ENCODE results near the gene ADRA2B.

Gene ADRA2B

DNA sequence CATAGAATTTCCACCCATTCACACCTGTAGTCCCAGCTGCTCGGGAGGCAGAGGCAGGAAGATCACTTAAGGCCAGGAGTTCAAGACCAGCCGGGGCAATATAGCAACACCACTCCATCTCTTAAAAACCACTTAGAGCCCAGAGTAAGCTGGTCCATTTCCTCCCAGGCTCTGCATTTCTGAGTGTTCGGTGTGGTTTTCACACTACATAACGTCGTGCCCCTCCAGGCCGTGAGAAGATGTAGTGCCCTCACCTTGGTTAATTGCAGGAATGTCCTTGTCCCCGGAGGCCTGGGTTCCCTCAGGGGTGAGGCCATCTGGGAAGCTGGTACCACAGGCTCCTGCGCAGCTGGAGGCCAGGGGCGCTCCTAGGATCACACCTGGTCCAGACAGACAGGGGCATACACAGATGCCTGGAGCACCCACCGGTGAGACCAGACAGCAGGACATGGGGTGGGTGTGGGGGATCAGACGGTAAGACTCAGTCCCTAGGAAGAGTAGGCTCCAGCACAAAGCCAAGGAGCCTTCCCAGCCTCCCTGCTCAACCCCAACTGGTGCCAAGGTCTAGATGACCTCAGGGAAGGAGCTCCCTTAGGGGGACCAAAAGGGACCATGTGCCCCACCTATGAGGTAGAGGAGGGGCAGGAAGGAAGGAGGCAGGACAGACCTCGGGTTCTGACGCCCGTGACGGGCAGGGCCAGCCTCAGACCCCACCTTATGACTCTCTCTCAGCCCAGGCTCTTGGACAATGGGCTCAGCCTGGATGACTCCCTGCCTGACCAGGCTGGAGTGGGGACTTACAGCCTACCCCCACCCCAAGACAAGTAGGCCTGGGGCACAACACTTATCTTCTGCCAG lies 21.2 kb upstream of the ADRA2B start:
- DNase-seq: no peak

GRCh38 chr2:96136129-96136720 lies 19.9 kb upstream of the ADRA2B start:
- no peak for DNase-seq

GRCh38 chr2:96135621-96136020 lies 19.2 kb upstream of the ADRA2B start:
- no peak for DNase-seq

- DNase-seq: no peak
Observed at GRCh38 chr2:96135171-96135570, 18.8 kb upstream of the ADRA2B start.

DNA sequence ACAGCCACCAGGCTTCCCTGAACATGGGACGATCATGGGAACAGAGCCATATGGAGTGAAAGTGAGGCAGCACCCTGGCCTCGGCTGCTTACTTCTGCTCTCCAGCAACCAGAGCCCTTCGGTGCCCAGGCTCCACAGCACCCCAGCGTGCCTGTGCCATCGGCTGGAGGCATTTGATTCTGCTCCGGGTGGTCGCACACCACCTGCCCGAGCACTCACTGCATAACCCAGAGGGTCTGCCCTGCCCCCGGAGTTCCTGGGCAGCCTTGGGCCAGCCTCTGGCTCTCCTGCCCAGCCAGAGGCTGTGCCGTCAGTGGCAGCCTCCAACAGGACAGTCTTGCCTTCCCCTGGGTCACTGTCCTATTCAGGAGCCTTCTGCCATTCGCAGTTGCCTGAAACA lies 18.1 kb upstream of the ADRA2B start:
- DNase-seq: no peak

DNA sequence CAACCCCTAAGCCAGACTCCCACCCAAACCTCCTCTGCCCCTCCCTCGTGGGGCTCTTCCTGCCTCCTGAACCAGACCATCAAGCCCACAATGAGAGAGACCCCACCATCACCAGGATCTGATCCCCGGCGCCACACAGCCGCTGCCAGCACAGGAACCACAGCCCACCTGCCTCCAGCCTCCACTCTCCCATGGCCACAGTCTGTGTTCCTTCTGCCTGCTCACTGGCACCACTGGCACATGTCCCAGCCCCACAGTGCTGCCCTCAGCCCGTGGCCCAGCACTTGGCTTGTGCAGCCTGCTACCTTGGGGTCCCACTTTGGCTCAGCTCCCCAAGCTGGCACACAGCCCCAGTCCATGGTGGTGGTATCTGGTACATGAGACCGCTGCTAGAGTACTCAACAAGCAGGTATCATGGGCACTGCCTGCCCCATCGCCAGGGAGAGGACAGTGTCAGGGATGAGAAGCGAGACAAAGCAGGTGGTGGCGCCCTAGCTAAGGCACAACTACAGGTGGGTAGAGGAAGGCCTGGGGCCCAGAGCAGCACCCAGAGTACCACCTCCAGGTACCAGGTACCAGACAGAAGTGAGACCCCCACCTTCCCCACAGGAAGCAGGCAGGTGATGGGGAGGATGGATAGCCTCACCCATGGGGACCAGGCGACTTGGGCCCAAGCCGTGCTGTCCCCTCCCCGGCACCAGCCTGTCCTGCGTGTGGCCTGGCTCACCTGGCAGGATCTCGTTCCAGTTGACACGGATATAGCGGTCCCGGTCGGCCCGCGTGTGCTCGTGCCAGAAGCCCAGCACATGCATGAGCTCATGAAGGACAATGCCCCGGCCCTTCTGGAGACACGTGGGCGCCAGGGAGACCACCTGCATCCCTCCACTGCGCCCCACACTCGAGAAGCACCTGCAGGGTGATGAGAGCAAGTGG lies 15.7 kb upstream of the ADRA2B start:
- DNase-seq: no peak

DNA sequence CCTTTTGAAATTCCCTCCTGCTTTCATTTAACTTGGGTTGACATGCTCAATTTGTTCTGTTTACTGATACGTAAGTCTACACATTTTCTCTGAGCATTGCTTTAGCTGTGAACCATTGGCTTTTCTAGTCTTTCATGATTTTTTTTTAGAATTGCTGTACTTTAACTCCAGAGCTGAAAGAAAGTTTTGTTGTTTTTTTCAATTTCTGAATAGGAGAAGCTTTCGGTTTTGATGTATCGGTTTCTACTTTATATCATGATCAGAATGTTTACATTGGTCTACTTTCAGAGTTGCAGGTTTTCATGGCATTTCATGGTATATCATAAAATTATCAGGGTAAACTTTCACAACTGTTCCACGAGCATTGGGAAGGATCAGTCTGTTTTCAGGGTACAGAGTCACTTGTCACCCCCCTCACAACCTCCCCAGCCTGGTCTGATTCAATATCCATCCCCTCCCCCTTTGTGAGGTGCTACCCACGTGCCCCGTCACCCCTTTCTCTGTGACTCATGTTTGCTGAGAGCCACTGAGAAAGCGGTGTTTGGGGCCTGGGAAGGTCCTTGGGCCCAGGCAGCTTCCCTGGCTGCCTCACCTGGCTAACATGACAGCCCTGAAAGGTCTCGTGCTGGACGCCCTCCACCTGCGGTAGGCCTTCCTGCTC lies 14.9 kb upstream of the ADRA2B start:
- DNase-seq: no peak

DNA sequence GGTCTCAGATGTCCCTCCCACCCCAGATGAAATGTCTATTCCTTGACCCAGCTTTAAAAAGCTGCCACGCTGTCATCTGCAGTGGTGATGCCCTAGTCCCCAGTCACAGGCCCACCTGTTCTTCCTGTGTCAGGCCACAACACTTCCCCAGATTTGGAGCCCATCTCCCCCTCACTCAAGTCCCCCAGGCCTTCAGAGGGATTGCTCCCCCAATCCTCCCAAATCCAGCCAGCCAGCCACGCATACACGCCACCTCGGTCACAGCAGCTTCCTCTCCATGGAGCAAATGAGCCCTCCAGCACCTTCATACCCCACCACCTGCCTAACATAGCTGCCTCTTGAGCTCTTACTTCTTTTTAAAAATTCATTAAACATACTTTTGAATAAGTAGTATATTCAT lies 14.1 kb upstream of the ADRA2B start:
- no peak for DNase-seq

DNA sequence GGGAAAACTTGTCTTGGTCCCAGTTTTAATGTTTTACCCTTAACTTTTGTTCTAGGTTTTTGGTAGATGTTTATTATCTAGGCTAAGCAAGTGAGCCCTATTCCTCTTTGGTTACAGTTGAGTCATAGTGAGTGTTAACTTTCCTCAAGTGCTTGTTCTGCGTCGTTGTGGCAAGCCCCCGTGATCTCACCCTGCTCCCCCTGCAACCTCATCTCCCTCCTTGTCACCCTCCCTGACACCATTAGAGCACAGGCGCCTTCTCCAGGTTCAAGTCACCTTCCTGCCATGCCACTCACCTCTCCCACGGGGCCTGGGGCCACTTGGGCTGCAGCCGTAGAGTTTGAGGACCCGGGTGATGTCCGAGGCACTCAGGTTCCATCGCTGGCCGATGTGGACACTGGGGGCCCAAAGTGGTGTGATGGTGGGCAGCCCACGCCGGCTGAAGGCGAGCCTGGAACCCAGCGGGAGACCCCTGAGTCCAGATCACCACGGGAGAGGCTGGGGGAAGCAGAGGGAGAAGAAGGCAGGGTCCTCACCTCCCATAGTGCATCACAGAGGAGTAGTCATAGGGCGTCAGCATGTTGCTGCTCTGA lies 13.3 kb upstream of the ADRA2B start:
- no peak for DNase-seq

- no peak for DNase-seq
Observed at GRCh38 chr2:96128456-96128855, 12.1 kb upstream of the ADRA2B start.

- DNase-seq: no peak
Observed at GRCh38 chr2:96124406-96125265, 8.3 kb upstream of the ADRA2B start.

DNA sequence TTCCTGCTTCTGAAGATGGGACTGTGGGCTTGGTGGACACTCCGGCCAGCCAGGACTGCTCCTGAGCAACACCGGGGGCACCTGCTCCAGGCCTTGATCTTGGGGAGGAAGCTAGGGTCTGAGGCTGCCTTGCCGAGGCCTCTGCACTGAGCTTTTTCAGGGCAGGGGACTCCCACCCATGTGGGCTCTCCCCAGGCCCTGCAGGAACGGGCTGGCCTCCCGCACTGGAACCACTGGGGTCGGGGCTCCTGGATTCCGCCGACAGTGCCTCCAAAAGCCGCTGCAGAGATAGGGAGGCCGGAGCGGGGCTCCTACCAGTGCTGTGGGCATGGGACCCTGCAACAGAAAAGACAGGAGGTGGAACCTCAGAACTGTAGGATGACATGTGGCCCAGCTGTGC lies 7.6 kb upstream of the ADRA2B start:
- no peak for DNase-seq

DNA sequence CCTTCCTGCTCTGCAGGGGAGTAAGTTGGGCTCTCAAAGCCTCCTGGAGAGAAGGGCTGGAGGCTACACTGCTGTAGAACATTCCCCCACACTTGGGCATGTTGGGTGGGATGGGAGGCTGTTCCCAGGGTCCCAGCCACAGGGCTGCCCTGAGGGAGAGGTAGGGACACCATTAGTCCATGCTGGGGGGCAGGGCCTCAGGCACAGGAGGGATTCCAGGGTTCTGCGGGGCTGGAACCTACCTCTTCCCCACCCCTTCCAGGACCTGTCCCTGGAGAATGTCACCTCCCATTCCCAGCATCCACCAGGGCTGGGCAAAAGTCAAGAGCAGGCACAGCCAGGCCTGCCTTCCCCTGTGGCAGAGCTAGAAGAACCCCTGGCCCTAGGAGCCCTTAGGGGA lies 6.9 kb upstream of the ADRA2B start:
- DNase-seq: no peak

- DNase-seq: no peak
Observed at GRCh38 chr2:96122391-96122790, 6.0 kb upstream of the ADRA2B start.

GRCh38 chr2:96121414-96121813 lies 5.0 kb upstream of the ADRA2B start:
- no peak for DNase-seq

GRCh38 chr2:96120991-96121390 lies 4.6 kb upstream of the ADRA2B start:
- no peak for DNase-seq

DNA sequence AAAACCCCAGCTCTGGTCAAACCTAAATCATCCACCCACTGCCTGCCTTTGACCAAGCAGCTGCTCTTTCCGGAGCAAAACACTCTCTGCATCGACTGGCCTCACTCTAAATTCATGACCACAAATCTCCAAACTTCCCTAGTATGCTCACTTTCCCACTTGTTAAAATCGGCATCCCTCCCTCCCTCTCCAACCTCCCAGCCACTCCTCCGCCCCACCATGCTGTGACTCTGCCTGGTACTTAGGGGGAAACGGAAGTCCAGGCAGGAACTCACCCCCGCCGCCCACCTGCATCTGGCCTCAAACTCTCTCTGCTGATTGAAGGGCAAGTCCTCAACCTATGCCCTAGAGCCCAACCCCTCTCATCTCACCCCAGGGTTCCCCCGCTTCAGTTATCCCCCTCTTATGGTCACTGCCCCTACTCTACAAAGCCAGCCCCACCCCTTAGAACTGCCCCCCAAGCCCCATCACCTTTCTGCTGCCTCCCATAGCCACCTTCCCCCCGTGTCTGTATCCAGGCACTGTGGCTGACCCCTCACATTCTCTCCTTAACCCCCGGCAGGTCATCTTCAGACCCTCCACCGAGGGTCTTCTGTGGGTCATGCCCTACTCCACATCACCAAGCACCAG lies 3.8 kb upstream of the ADRA2B start:
- DNase-seq: no peak

DNA sequence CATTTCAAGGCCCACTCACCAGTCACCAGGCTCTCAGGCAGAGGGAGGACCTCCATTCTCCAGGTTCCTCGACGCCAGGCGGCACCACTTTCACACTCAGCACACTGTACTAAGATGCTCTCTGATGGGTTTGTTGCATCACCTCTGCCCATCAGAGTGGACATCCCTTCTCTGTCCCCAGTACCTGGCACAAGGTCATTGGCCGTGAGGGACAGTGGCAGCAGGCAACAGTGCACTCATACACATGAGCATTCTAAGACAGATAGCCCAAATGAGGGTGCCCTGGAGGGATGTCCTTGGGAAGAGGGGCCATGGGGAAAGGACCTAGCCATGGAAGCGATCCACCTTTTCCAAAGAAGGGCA lies 3.0 kb upstream of the ADRA2B start:
- no peak for DNase-seq

DNA sequence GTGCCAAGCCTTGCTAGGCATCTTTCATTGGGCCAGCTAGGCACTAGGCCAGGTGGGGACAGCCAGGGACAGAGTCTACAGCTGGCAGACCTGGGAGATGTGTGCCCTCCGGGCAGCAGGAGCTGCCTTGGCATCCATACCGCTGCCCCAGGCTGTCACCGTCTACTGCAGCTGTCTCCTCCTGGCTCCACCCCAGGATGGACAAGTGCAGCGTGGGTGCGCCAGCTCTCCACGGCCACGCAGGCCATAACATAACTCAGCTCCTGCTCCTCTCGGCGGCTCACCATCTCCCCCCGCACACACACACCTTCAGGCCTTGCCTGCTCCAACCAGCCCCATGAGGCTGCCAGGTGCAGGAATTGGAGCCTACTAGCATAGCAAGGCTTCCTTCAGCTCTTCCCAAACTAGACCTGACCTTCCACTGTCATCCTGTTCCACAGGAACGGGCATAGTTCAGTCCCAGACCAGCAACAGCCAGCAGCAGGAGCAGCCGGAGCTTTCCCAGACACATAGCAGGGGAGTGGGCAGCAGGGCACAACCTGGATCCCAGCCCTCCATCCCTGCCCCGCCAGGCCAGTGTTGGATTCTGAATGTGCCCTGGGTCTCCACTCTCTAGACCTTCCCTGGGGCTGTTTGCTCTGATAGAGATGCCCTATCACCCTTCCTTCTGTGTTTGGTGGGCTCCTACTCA lies 2.5 kb upstream of the ADRA2B start:
- no peak for DNase-seq

Measured in C1 segment of cervical spinal cord (tissue), 14 donors.